HG02938 (cell line): ENCODE results near the gene KLHL35.

ENCODE experiments used
- ATAC-seq: cut with Tn5 transposase; IDR thresholded peaks from one replicate; pipeline ENCODE4 v1.9.1; 2021; ENCODE audit warnings: mild to moderate bottlenecking, moderate library complexity; ENCODE audit not compliant: unreplicated experiment

The KLHL35 gene

DNA sequence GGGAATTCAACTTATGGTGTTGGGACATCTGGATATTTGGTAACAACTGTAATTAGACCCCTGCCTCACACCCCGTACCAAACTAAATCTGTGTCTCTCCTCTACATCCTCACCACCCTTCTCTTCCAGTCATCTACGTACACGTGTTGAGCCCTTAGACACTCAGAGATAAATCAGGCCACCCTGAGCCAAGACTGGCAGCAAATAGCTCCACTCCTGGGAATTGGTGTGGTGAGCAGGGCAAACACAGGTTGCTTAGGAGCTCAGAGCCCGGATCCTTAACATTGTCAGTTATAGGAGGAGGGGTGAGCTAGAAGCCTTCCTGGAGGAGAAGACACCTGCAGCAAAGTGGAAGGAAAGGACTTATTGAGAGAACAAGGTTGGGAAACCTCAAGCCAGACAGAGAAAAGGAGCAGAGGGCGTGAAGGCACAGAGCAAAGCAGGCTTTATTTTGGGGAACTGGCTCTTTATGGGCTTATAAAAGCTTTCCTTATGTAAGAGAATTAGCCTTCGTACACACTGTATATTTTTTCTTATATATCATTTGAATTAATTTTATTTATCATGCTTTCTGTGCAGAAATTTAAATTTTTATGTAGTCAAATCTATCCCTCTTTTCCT is 36.9 kb upstream of the KLHL35 start:
- no peak for ATAC-seq

DNA sequence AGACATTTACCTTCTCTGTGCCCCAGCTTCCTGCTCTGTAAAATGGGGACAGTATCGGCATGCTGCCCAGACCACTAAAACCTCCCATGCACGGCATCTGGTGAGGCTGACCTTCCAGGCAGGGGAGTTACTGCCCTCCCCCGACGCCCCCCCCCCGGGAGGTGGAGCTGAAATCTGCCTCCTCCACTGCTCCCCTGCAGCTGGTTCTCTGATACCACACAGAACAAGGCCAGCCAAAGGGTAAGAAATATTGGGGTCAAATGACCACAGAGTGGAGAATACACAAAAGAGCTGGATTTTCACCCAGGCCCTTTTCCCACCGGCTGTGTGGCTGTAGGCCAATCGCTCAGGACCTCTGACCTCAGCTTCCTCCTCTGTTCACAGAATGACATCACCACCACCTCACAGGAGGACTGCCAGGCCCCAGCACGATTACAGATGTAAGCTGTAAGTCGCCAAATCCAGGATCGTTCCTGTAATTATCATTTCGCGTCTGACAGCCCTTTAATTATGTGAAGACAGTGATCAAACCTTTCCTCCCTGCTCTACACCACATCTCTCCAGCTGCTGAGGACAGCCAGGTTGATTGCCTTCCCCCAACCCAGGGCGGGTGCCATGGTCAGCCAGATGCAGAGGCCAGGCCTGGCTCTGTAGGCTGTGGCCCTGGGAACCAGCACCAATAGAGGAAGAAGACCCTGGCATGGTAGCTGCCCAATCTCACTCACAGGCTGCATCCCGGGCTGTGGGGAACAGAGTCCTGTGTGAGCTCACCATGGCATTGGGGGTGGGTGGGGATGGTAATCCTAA is 35.7 kb upstream of the KLHL35 start:
- no peak for ATAC-seq

DNA sequence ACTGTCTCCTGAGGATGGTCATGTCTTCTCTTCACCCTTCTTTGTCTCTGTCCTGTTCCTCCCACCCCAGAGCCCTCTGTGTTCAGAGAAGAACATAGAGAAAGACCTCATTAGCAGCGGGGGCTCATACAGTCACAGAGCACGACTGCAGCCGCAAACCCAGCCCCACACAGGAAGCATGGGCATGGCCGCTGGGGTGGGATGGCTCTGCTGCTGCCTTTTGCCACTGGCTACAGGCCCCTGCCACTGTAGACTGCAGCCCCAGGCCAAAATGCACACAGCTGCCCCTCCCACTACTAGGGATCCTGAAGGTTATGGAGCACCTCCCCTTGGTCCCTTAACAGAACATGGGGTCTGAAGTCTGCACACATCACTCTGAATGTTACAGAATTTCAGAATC is 34.9 kb upstream of the KLHL35 start:
- no peak for ATAC-seq

DNA sequence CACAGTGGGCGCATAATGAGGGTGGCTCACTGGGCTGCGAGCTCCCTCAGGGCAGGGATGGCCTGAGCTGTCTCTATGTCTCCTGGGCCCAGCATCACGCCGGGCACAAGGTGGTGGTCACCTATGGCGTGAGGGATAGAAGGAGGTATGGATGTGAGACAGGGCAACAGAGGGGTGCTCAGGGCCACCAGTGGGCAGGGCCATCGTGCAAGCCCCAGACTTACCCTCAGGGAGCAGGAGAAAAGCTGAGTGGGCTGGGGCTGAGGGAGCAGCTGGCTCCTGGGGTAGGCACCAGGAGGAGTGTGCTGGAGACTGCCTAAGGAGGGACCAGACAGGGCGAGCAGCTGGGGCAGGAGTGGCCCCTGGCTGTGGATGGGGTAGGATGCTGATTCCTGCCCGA is 34.3 kb upstream of the KLHL35 start:
- no peak for ATAC-seq

DNA sequence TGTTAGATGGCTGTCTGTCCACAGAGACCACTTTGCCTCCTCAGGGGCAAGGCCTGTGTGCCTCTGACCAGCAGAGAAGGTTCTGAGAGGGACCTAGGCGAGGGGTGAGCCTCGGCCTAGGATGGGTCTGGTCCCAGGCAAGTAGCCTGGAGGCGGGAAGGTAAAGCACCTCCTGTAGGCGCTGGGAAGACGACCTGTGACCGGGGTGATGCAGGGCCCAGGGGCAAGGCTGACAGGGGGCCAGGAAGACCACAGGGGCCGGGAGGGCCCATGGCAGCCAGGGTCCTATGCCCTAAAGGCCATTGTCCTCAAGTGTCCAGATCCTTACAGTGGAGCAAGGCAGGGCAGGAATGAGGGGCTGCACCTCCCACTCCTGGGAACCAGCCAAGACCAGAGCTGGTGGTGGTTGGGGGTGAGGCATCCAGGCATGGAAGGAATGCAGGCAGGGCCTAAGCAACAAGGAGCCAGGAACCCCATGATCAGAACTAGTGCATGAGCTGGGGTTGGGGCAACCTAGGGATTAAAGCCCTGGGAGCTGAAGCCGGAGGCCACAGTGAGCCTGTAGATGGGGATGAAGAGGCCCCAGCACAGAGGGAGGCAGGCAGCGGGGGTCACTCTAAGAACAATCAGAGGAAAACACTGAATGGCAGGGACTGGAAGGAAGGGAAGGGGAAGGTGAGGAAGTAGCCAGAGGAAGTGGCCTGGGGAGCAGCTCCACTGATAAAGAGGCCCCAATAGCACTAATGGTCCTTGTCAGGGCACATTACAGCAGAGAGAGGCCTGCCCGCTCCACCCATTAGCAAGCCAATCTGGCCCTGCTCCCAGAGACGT is 32.9 kb upstream of the KLHL35 start:
- no peak for ATAC-seq

DNA sequence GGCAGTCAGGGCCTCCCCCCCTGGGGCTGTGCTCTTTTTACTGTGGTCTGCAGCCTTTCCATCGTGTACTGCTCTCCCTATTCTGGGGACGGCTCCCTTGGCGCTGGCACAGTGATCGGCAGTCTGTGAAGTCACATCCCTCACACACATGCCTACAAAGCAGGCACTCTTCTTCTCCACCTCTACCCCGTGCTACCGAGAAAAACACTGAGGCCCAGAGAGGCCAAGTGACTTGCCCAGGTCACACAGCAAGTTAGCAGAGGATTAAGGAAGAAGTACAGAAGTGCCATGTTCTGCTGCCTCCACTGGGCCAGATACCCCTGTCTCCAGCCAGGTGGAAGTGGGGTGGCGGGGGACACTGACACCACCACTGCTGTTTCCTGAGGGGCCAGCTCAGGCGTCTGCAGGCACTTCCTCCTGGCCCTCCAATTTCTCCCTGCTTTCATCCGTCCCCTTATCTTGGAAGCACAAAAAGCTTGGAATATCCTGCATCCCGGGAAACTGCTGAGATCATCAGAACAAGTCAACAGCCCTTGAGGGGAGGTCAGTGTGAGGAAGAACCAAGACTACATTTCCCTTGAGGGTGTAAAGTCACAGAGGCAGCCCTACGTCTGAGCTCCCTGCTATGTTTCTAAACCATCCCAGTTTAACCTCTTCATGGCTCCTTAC is 30.2 kb upstream of the KLHL35 start:
- ATAC-seq, result no peak

DNA sequence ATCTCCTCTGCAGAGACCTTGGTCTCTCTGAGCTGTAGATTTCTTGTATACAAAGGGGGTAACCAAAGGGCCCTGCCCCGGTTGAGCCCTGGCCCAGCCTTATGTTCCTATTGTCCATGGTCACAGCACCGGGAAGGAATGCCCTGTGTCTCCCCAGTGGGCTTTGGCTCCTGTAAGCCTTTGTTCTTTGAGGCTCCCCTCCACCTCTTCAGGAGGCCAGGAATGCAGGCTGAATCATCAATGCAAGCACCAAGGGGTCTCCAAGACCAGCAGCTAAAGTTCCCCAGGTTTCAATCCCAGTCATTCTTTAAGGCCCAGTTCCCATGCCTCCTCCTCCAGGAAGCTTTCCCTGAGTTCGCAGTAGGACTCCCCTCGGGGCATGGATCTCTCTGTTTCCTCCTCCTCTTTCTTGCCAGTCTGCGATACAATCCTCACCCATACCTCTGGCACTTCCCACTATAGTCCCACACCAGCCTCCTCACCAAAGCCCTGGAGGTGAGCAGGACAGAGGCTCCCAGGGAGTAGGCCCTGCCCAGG is 29.2 kb upstream of the KLHL35 start:
- no peak for ATAC-seq

DNA sequence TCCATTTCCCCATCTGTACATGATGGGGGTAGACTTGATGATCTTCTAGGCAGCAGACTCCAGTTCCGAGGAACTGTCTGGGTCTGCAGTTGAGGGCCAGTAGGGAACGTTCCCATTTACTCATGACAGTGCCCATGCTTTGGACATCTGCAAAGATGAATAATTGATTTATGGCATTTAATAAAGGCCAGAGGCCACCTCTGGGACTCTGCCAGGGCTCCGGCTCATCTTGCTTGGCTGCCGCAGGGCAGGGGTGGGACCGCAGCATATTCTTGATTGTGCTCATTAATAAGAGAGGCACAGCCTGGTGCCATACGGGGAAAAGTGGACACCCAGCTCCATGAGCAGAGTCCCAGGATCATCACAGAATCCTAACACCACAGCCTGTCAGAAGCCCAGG is 28.1 kb upstream of the KLHL35 start:
- no peak for ATAC-seq

DNA sequence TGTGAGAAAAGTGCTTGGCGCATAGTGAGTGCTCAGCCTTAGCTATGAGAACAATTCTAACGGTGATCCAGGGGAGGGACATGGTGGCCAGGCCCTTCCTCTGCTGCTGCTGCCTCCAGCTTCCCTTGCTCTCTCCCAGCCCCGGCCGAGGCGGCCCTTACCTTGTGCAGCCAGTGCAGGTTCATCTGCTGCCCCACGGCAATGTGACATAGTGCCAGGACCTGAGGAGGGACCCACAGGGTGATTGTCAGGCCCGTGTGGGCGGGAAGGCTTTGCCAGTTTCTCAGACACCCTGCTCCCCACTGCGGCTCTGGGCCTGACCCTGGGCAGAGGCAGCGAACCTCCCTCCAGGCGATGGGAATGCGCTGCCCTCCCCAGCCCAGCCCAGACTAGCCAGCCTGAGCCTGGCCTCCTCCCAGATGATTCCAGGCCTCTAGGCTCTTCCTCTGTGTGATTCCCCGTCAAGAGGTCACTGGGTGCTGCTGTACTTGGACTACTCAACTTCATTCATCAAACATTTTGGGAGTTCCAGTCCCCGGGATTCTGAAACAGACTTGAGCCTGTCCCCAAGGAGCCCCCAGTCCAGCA is 23.7 kb upstream of the KLHL35 start:
- ATAC-seq, result no peak

DNA sequence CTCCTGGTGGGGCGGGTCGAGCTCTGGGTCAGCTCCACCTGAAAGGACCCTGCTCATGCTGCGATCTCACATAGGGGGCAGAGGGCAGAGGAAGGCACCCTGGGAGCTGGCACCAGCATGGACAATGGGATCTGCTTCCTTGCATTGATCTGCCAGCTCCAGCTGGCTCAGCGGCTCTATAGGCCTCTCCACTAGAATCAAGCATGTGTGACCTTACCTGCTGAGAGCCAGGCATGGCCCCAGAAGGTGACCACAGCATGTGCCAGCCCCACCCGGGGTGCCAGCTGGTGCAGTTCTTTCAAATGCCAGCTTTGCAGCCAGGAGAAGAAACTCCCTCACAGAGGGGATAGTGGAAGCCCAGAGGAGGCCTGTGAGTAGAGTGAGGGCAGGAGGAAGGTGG is 22.0 kb upstream of the KLHL35 start:
- no peak for ATAC-seq

DNA sequence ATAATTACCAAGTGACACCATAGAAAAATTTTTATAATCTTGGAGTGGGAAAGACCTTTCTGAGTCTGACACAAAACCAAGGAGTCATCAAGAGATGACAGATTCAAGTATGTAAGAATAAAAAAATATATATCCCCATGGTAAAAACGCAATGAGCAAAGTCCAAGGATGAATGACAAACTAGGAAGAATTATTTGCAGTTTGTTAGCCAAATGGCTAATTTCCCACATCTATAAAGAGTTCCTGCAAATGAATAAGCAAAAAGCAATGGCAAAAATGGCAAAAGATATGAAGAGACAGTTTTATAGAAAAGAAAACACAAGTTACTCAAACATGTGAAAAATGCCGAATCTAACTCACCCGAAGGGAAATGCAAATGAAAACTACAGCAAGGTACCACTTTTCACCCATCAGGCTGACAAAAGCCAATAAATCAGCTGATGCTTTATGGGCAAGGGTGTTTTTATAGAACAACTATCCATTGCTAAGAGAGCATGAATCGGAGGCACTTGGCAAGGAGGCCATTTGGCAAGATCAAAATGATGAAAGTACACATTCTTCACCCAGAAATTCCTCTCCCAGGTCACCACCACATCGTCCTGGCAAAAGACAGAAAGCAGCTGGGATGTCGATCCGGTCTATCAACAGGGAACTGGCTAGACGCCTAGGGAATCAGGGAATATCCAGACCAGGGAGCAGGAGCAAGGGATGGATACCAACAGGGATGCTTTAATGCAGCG is 21.1 kb upstream of the KLHL35 start:
- ATAC-seq, result no peak

DNA sequence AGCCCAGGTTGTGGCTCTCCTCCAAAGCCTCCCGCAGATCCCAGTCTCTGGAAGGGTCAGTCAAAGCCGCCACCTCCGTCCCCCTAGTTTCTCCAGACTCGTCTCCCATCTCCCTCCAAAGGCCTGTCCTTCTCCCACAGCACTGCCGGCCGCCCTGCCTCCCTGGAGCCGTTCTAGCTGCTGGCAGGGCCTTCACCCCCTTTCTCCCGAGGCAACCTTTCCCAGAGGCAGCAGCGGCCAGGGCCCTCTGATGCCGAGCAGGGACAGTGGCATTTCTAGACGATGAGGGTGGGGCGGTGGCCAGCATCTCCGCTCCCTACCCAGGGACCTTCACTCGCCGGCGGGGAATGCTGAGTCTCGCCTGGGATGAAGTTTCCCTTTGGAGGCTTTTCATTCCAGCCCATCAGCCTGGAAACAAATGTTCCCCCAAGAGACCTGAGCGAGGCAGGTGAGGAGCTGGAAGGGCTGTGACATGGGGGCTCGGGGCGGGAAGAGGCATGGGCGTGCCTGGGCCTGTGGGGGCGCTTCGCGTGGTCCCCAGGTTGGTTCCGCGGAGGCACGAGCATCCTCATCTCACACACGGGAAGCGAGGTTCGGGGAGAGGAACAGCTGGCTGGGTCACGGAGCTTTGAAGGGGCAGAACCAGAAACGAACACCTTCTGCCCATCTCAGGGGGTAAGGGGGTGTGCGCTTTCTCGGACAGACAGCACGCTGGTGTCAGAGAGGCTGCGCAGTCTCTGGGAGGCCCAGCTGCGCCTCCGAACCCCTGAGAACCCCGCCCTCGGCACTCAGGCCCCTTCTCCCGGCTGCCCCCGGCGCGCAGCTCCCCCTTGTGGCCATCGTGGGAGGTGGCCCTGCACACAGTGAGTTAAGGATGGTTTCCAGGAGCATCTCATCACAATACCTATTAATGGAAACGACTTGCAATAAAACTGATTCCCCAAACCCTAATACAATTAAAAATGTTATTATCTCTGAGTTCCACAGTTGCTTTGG is 18.1 kb upstream of the KLHL35 start:
- ATAC-seq, result no peak

DNA sequence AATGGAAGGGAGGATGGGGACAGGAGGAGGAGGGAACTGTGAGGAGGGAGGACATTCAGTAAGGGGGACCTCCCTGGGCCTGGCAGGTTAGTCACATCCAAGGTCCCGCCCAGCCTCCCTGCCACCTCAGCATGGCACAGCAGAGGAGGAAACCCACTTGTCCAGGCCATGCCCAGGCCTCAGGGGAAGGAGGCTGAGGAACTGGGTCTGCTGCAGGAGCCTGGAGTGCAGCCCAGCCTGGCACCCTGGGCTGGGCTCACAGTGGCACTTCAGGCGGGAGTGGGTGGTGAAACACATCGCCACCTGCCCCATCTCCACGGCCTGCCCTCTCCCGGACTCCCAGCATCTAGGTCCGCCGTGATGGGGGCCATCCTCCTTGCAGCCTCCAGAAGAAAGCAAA is 17.2 kb upstream of the KLHL35 start:
- no peak for ATAC-seq

DNA sequence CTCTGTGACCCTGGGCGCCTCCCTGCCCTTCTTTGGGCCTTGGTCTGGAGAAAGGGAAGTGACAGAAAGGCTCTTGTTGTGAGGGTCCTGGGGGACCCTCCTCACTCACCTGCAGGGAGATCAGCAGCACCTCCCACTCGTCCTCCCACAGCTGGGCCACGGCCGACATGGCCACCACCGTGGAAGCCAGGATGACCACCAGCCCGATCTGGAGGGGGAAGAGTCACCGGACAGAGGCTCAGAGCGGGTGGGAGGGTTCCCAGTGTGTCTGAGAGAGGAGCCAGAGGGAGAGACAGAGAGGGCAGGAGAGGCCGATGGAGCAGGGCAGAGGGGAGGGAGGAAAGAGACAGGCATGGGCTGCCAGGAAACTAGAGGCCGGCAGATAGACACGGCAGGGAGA is 16.8 kb upstream of the KLHL35 start:
- ATAC-seq, result no peak

DNA sequence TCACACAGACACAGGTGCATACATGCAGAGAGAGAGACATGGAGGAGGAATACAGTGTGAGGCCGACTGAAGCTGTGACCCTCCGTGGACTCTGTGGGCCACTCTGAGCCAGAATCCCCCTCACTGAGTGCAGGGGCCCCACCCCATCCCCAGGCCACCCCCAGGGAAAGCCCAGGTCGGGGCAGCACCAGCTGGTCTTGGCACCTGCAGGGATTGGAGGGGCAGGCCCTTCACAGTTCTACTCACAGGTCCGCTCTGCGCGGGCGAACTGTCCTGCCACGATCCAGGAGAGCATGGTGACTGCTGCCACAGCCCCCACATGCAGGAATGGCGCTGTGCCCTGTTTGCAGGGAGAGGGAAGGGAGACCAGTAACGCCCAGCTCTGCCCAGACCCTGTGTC is 16.3 kb upstream of the KLHL35 start:
- no peak for ATAC-seq

DNA sequence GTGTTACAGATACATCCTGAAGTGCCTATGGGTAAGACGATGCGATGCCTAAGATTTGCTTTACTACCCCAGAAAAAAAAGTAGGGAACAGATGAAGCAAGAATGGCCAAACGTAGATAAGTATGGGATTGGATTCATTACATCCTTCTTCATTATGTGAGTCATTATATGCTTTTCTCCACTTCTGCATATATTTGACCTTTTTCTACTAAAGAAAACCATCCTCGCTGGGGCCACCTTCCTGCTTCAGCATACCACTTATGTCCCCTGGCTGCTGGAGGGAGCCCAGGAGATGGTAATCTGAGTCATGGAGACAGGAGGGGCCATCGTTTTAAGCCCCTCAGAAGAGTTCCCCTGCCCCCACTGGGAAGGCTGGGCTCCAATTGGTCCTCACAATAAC is 14.4 kb upstream of the KLHL35 start:
- ATAC-seq, result no peak

DNA sequence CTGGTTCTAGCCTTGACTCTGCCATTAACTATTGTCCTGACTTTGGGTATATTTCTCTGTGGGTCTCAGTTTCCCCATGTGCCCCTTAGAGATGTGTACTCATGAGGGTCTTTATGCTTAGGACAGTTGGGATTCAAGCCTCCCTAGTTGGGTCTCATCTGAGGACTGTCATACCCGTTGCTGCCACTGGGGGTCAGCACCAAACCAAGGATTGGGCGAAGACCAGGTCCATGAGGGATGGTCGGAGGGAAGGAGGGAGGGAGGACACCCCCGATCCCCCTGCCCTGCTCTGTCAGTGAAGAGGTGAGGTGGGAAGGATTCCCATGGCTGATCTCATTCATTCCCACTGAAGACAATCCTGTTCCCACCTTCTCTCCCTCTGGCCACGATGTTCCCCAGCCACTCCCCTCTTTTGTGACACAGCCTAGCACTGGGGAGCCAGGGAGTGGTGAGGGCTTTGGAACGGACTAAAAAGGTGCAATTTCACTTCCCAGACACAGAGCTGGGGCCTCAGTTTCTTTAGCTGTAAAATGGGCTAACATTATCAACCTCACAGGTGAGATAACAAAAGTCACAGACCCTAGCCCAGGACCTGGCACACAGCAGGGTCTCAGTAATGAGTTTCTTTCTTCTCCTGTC is 12.4 kb upstream of the KLHL35 start:
- ATAC-seq, result no peak

DNA sequence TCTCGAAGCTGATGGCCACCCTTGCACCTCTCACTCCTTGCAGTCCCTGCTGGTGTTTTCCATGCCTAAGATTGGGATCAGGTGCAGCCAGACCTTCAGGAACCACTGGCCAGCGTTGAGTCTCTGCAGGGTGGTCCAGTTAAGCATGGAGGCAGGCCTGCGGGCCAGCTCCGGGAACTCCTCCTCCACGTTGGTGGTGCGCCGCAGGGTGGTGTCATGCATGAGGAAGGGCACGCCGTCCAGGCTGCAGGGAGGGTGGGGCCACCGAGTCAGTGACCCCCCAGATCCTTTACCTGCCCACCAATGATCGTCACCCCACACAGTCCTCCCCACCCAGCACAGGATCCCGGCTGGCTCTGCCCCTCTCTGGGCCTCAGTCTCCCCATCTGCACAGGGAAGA is 10.0 kb upstream of the KLHL35 start:
- no peak for ATAC-seq
